GM18909 (cell line): Measurements from ENCODE around the gene ZCCHC24.
A peak's percentile ranks its signal among the peaks of the same experiment; 100 is the strongest.
"Not testable (repeated sequence)": the region's sequence is repeated elsewhere in the genome, so short reads cannot be mapped to it uniquely, and the experiment has no call there.

Experiments used
- ATAC-seq: cut with Tn5 transposase; IDR thresholded peaks from one replicate; pipeline ENCODE4 v1.9.1; 2021; ENCODE audit warnings: mild to moderate bottlenecking; ENCODE audit not compliant: unreplicated experiment, poor library complexity

Gene ZCCHC24

DNA sequence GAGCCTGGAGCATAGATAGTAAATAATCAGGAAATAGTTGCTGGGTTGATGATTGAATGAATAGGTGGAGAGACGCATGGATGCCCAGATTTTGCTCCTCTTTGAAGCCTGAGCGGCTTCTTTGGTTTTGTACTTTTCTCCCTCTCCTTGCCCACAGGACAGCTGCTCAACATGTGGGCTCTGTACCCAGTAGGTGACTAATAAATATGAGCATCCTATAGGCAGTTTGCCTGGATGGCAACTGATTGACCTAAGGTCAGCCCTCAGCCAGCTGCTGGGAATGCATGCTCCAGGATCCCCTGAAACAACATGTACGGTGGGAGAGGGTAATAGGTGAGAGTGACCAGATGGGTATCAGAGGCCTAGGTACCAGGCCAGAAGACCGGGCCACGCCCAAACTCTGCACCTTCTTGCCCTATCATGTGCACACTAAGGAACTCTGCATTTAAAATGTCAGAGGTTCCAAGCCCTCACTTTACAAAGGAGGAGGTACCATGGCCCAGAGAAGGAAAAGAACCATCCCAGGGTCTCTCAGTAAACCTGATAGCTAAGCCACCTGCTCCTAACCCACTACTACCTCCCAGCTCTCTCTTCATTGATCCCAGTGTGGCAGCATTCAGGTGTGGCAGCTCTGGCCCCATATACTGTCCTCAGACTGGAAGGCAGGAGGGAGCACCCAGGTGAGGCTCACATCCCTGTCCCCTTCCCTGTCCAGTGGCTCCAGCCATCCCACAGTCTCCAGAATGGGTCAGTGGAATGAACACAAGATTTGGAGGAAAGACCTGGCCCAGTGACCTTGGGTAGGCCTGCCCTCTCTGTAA, 2.7 kb upstream of the ZCCHC24 start:
- no peak for ATAC-seq

- not testable (repeated sequence) for ATAC-seq
Observed at GRCh38 chr10:79447249-79447648, 1.8 kb upstream of the ZCCHC24 start.

GRCh38 chr10:79446758-79447084, 1.3 kb upstream of the ZCCHC24 start:
- no peak for ATAC-seq

DNA sequence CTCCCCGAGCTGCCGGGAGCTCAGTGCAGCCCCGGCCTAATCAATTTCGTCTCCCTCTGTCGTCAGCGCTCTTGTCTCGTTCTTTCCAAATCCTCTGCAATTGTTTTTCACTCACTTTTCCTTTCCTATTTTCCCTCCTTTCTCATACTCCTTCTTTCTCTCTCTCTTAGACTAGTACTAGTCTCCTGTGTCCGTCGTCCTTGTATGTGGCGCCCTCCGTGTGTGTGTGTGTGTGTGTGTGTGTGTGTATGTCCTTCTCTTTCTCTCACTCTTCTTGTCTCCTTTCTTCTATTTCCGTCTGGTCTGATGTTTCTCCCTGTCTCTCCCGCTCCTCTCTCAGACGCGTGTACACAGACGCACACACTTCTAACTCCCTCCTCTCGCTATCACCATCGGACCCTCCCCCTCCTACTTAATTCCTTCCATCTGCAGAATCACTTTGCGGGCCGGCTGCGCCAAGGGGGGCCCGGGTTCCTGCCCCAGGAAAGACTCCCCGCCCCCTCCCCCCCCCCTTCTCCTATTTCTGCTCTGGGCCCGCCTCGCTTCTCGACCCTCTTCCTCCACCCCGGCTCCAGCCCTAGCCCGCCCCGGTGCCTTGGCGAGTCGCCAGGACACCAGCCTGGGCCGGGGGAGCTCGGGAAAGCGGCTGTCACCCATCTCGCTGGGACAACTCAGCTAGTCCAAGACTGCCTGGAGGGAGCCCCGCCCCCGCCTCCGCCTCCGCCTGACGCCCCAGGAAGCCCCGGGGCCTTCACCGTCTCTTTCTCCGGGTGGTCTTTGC, 743 bp upstream of the ZCCHC24 start:
- ATAC-seq = peak; percentile 11

GRCh38 chr10:79444199-79445119, 965 bp downstream of the ZCCHC24 start:
- ATAC-seq = peak; percentile 26

DNA sequence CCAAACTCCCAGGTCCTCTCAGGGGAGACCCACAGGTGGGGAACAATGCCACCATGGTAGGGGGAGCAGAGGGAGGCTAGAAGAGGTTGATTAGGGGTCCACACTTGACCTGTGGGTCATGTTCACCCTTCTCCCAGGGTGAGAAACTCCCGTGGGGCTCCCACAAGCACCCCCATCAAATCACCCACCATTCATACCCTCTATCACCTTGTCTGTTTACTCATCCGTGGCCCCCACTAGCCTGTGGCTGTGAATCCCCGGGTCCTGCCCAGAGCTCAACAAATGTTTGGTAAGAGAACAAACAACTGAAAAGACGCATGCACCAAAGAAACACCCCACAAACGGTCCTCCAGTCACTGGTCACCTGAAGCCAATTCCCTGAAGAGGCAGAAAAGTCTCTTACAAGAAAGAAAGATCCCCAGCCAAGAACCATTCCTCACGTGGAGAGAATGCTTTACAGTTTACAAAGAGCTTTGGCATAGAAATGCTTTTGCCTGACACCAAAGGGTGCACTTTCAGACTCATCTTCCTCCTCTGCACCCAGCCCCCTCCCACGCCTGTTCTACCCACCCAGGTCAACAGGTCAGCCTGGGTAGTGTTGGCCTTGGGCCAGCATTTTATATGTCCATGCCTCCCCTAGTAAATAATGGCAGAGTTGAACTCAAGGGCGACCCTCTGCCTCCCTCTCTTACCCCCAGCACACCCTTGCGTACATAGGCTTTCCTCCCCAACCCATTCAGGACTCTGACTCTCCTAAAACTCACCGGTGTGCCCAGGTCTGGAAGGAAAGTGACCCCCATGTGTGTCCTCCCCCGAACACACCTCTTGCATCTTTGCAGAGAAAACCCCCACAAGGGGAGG, 1.9 kb downstream of the ZCCHC24 start:
- ATAC-seq = no peak

DNA sequence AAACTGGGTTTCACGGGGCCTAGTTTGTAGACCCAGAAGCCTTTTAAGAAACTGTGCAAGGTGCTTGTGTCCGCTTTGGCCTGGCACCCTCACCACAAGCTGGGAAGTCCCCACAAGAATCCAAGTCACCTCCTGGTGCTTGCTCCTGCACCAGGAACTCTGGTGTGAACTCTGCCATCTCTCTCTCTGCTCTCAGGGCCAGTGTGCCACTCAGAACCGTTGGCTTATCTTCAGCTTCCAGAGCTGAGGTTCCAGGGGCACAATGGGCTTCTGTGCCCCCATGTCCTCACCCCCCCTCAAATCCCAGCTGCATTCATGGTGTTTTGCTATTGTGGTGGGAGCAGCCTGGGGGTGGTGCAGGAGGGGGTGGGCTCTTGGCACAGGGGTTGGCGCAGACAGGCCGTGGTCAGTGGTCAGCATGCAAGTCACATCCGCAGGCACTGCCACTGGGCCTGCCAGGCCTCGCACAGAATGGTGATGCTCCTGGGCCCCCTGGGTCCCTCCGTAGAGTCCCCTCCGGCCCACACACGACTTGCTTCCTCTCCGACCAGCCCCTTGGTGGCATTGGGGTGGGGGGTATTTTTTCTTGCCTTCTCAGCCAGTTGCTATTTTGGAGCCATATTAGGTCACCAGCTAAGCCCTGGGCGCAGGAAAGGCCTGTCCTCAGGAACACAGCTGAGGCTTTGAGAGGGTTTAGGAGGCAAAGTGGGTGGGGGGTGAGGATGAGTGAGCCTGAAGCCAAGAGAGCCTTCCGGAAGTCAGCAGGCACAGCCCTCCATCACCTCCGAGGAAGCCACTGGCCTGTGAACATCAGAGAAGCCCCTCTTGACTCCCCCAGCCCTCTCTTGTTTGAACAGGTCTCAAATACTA, 3.0 kb downstream of the ZCCHC24 start:
- no peak for ATAC-seq

DNA sequence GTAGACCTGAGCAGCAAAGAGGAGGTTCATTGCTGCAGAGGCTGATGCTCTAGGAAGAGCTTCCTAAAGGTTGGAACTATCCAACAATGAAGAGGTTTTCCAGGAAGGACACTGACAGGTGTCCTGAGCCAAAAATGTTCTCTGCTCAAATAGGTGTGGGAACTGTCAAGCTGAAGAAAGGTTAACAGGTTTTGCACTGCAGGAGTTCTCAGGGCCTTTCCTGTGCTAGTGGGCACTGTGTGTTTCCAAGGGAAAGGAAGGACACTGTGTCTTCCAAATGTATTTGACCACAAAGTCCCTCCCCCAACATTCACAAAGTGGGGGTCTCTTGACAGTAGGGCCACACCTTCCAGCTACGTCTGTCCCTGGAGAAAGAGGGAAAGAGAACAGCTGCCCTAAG, 4.0 kb downstream of the ZCCHC24 start:
- ATAC-seq = no peak

- ATAC-seq = no peak
Observed at GRCh38 chr10:79440281-79440680, 5.1 kb downstream of the ZCCHC24 start.

DNA sequence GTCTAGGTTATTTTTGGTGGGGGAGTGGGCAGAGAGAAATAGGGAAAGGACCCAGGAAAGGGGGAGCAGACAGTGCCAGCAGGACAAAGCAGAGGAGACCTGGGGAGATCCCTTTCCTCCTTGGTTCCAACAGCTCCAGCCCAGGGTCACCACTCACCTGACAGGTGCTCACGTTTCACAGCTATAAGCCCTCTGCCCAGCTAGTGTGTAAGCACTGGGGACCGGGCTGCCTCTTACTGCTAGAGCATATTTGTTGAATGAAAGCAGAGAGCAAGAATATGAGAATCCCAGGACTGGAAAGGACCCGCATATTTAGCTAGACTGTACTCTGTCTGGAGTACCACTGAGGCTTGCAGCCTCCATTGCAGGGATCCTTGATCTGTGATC, 6.7 kb downstream of the ZCCHC24 start:
- no peak for ATAC-seq

- no peak for ATAC-seq
Observed at GRCh38 chr10:79438021-79438698, 7.3 kb downstream of the ZCCHC24 start.

GRCh38 chr10:79437111-79437814, 8.2 kb downstream of the ZCCHC24 start:
- no peak for ATAC-seq

- ATAC-seq = no peak
Observed at GRCh38 chr10:79436850-79437103, 8.6 kb downstream of the ZCCHC24 start.

- no peak for ATAC-seq
Observed at GRCh38 chr10:79436066-79436849, 9.2 kb downstream of the ZCCHC24 start.

GRCh38 chr10:79435271-79436065, 10.0 kb downstream of the ZCCHC24 start:
- no peak for ATAC-seq

DNA sequence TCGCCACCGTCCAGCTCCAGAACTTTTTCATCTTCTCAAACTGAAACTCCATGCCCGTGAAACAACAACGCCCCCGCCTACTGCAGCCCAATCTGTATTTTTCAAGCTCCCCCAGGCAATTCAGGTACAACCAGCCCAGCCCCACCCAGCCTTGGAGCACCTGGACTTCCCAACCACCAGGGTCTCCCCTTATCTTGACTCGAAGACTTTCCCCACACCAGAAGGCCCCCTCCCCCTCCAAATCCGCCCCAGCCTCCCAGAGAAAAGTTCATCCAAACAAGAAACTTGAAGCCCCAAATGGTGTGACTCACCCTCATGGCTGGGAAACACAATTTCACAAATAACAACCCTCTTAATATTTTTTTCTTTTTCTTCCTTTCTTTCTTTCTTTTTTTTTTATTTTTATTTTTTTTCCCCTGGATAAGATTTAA, 10.6 kb downstream of the ZCCHC24 start:
- no peak for ATAC-seq
